Suppressor macrophage (primary cell): ENCODE measurements around the gene RERG.
"Not testable (repeated sequence)": the region's sequence is repeated elsewhere in the genome, so short reads cannot be mapped to it uniquely, and the experiment has no call there.

Experiments
- DNase-seq, 4 experiments: peaks; one replicate each; pipeline ENCODE4 v3.0.0-alpha.2; 2020 to 2022

RERG gene

DNA sequence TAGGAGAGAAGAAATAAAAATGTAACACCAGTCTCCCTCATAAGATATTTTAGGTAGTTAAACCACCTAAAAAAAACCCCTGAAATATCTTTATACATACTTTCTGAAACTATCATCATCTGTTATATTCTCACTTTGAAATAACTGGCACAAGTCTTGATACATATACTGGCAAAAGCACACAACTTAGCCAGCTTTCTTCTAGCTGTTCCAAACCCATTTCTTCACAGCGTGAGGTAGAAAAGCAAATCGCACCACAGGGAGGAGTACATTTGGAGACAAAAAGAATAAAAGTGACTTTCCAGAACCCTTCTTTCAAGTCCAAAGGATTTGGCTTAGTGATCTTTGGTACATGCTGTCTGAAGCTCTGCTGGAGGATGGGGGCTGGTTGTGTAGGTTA lies 78.5 kb downstream of the RERG start:
- DNase-seq: no peak

DNA sequence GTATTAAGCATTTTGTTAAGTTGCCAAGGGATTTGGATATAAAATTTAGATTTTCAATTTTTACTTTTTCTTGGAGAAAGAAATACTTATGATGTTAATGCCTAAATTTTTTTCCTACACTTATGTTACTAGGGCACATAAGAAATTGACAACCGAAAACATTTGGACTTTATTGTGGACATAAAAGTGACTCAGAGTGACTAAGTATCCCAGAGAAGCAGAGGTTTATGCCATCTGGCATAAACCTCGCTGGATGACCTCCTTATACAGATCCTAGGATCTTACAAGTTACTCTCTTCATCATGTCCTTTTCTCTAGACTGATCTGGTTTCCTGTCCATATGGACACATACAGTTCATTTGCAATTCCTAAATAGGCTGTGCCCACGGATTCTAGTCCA lies 89.8 kb downstream of the RERG start:
- no peak for DNase-seq

DNA sequence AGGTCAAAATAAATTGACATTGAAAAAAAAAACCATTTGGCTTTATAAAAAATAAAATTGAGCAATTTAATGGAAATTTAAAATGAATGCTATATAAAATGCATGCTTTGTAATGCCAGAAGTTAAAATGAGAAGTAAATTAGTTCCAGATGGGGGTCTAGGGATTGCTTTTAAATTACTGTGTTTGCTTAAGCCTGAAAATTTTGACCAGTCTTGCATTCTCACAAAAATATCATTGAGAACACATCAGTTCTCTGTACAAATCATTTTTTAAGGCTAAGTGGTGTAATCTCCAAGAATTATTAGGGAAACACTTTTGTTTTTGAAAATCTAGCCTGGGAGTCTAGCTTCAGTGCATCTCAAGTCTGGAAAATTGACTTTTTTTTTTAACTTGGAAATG lies 90.7 kb downstream of the RERG start:
- DNase-seq: no peak

DNA sequence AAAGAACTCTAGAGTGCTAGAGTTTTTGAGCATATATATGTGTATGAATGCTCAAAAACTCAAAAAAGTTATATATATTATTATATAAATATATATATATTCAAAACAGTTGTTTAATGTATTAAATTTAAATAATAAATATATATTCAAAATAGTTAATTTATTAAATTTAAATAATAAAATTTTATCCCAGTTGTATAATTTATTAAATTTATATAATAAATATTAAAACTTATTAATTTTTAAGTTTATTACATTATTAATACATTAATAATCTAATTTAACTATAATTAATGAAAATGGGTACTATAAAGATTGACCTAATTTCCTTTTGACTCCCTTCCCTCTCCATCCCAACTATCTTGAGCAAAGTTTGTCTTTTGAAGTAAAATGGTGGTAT lies 97.8 kb downstream of the RERG start:
- DNase-seq: no peak

DNA sequence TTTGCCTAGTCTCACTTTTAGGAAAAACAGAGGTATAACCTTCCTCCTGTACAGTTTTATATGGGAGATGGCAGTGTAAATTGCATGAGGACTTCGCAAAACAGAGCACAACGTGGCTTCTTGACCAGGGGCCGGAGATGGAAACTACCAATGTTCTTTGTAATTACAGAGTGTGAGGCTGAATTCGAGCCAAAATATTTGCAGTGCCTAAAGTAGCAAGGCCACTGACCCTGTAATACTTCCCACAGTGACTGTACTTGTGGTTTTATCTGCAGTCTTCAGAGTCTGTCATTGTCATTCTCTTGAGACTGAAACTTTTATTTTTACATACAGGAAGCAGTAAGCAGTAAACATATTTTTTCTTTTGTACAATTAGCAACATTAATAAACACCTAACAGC lies 98.9 kb downstream of the RERG start:
- DNase-seq: no peak

DNA sequence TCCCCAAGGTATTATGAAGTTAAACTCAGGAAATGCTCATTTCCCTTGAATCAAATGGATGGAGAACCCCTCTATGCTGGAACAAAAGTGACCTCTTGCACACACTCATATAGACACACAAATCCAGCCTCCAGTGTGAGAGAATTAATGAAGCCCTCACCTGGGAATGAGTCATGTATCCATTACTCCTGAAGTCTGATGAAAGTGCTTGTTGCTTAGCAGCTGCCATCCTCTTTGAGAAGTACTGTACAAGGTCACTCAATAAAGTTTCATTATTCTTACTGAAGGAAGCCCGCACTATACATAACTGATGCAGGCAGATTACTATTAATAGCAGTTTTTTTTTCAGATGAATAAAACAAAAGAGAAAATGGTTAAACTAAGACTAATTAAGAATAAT lies 102.3 kb downstream of the RERG start:
- DNase-seq: no peak

DNA sequence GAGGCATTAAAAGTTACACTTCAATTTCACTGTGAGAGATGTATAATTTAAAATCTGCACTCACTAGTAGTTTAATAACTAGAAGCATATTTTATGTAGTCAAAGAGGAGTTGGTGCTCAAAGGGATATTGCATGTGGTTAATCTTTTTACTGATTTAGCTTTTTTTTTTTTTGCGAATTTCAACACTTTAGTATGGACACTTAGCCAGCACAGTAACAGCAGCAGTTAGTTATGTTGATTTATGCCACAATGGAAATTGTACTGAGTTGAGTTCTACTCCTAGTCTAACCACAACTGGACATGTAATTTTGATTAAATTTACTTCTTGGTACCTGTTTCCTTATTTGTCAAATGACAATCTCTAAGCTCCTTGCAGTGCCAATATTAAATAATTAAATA lies 104.2 kb downstream of the RERG start:
- DNase-seq: no peak

DNA sequence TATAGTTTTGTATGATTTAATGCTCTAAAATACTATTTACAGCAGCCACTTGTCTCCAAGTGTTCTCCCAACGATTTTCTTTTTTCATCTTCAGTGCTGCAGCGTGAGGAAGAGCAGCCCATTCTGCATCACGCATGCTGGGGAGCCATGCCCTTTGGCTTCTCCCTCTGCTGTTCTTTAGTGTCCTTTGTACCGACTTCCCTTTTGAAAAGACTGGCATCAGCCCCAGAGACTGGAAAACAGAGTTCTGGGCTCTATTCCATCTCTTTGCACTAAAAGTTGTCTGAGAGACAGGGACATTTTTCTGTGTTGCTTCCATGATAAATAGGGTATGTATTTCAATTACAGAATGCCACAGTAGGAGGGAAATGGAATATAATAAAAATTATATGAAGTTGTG lies 105.1 kb downstream of the RERG start:
- no peak for DNase-seq

DNA sequence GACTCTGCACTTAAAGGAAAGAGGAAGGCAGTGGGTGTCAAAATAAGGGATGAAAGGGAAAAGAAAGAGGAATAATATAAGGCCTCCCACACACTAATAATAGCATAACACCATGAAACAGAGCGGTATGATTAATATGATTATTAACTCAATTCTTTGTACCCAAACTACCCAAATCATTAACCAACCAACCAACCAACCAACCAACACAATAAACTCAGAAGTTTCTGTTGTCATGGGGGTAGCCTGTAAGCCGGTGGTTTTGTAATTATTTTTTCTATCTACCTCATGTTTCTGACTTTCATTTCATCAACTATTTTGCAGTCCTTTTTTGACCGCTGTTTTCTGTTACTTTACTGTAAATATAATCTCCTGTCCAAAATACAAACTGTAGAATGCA lies 105.8 kb downstream of the RERG start:
- DNase-seq: no peak

DNA sequence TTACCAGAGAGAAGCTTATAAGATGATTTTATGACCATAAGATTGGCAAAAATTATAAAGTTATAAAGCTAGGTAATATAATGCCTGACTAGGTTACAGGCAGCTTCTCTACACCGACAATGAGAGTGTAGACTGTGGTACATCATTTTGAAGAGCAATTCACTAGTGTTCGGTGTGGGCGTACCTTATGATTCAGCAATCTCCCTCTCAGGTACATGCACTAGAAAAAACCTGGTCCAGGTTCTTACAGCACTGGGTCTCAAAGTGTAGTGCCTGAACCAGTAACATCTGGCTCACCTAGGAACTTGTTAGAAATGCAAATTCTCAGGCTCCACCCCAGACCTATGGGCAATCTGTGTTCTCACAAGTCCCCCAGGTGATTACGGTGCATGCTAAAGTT lies 106.7 kb downstream of the RERG start:
- DNase-seq: no peak

DNA sequence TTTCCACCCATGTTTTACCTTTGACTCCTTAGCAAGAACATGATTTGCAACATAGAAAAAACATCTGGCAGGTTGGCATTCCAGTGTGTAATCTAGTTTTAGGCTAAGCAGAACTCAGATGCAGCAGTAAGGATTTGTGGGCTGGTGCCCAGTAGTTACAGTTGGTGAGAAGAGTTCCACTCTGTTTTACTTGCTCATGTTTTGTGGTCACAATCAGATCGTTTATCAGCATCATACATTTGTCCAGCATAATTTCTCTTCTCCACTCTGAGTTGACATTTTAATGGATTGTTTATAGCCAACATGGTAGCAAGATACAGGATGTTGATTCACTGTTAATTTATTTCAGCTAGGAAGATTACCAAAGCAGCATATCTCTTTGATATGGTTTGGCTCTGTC lies 128.4 kb downstream of the RERG start:
- no peak for DNase-seq

DNA sequence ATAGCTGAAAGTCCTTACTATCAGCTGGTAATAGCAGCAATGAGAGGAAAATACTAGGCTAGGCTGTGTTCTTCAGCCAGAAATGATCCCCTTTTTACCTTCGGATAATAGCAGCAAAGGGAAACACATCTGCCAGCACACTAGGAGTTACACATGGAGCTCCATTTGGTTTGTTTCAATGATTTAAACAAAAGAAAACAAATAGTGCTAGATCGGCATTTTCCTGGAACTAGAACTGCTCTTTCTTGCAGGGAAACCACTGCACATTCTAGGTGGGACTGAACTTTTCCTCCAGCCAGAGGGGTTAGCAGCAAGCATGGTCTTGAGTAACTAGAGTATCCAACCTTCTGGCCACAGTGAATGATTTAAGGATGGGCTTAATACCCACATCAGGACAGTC lies 130.8 kb downstream of the RERG start:
- no peak for DNase-seq

DNA sequence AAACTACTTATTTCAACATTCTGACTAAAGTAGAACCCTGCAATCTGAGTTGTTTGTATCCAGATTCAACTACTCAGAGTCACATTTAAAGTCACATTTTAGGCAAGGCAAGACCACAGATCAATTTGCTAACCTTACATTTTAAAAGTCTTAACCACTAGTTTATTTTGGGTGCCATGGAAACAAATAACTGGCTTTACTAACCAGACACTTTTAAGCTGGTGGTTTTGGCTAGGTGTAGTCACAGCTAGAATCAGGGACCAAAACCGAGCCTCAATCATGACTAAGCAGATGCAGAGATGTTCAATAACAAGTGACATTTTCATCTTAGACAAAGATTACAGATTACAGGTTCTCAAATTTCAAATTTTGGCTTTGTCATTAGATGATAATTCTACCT lies 133.1 kb downstream of the RERG start:
- no peak for DNase-seq

DNA sequence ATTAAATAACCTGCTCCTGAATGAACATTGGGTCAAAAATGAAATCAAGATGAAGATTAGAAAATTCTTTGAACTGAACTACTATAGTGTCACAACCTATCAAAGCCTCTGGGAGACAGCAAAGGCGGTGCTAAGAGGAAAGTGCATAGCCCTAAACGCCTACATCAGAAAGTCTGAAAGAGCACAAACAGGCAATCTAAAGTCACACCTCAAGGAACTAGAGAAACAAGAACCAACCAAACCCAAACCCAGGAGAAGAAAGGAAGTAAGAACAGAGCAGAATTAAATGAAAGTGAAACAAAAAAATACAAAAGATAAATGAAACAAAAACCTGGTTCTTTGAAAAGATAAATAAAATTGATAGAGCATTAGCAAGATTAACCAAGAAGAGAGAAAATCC lies 143.5 kb downstream of the RERG start:
- DNase-seq: not testable (repeated sequence)

DNA sequence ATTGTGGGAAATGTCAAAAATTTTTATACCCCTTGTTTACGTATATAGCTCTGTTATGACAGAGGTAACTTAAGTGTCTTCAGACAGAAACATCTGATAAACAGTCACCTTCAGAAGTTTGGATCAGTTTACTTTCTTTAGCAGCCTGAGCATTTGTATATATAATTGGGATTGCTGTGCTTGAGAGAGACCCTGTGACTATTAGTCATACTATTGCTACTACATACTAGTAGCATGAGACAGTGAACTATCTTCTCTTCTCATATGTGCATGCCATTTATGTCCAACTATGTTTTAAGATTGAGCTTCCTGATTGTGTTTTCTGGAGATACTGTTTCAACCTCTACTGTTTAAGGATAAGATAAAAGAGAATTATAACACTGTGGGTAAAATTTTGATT lies 146.9 kb downstream of the RERG start:
- DNase-seq: no peak

DNA sequence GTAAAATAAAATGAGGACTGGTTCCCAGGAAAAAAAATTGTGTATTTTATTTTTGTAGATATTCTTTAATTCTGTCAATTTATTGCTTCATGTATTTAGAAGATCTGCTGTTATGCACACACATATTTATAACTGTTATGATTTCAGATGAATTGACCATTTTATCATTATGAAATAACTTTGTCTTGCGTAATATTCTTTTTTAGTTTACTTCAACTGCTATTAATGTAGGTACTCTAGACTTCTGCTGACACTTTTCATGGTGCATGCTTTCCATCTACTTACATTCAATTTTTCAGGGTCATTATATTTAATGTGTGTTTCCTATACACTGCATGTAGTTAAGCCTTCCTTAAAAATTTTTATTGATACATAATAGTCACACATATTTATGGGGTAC lies 162.1 kb downstream of the RERG start:
- no peak for DNase-seq
